ENCODE results near the gene CHRNA1. TPM values are rescaled to one million over a fixed set of nuclear protein-coding genes. Genes with fewer than 3 reads are reported as not detected.

CHRNA1 gene
- total RNA-seq, 4 donors from 2014 or later: not detected

GRCh38 chr2:174773215-174773614 is 8.9 kb upstream of the CHRNA1 start:
- Histone ChIP-seq H3K4me3 (no peak overlapping the region), H3K9me3 (no peaks in the 10 kb centered on the region), H3K4me1 (peaks cover 9% of the 10 kb centered on the region), H3K27ac (no peak overlapping the region), H3K36me3 (no peaks in the 10 kb centered on the region), H3K27me3 (no peaks in the 10 kb centered on the region)
- no peak for TF ChIP-seq POLR2AphosphoS5 (IDR thresholded peaks at IDR 0.05)
- no peak for TF ChIP-seq POLR2A (IDR thresholded peaks at IDR 0.05)
- no peak for TF ChIP-seq CTCF (IDR thresholded peaks at IDR 0.05)
- TF ChIP-seq EP300 (IDR thresholded peaks at IDR 0.05): no peak
- DNase-seq (ENCODE audit: low spot score in 2 of 2): no peak
- 71% methylated on average over 2 of the region's 2 CpGs for WGBS

- H3K27me3 ChIP-seq: no peaks in the 10 kb centered on the region
- H3K4me1 ChIP-seq: peaks cover 7% of the 10 kb centered on the region
- no peak overlapping the region for H3K27ac ChIP-seq
- no peaks in the 10 kb centered on the region for H3K36me3 ChIP-seq
- WGBS: 53% methylated on average over 5 of the region's 5 CpGs
- no peaks in the 10 kb centered on the region for H3K9me3 ChIP-seq
- no peak overlapping the region for H3K4me3 ChIP-seq
- TF ChIP-seq EP300 (IDR thresholded peaks at IDR 0.05) (no peak), POLR2A (IDR thresholded peaks at IDR 0.05) (no peak), CTCF (IDR thresholded peaks at IDR 0.05) (no peak)
- no peak for DNase-seq (ENCODE audit: low spot score in 2 of 2)
Measured at GRCh38 chr2:174772472-174772801, 8.2 kb upstream of the CHRNA1 start.

- peak; percentile 32 to 71 for TF ChIP-seq CTCF (IDR thresholded peaks at IDR 0.05)
- TF ChIP-seq POLR2AphosphoS5 (IDR thresholded peaks at IDR 0.05): no peak
- H3K27ac ChIP-seq: no peak overlapping the region
- H3K4me1 ChIP-seq: peaks cover 7% of the 10 kb centered on the region
- no peak overlapping the region for H3K4me3 ChIP-seq
- H3K9me3 ChIP-seq: no peaks in the 10 kb centered on the region
- peak in 1 of 2 donors; percentile 77 for DNase-seq (ENCODE audit: low spot score in 2 of 2)
- 38% methylated on average over 14 of the region's 14 CpGs for WGBS
- no peaks in the 10 kb centered on the region for H3K36me3 ChIP-seq
- H3K27me3 ChIP-seq: no peaks in the 10 kb centered on the region
Measured at GRCh38 chr2:174771631-174772471, 7.6 kb upstream of the CHRNA1 start.

GRCh38 chr2:174771136-174771535 is 6.9 kb upstream of the CHRNA1 start:
- Histone ChIP-seq H3K4me1 (peaks cover 7% of the 10 kb centered on the region), H3K27ac (no peak overlapping the region), H3K4me3 (no peak overlapping the region), H3K36me3 (no peaks in the 10 kb centered on the region), H3K27me3 (no peaks in the 10 kb centered on the region), H3K9me3 (no peaks in the 10 kb centered on the region)
- WGBS: 74% methylated on average over 3 of the region's 3 CpGs
- no peak for TF ChIP-seq EP300 (IDR thresholded peaks at IDR 0.05)
- TF ChIP-seq POLR2AphosphoS5 (IDR thresholded peaks at IDR 0.05): no peak
- TF ChIP-seq CTCF (IDR thresholded peaks at IDR 0.05): no peak
- TF ChIP-seq POLR2A (IDR thresholded peaks at IDR 0.05): no peak
- DNase-seq (ENCODE audit: low spot score in 2 of 2): no peak

GRCh38 chr2:174768557-174768956 is 4.3 kb upstream of the CHRNA1 start:
- H3K4me1 ChIP-seq: peaks cover 7% of the 10 kb centered on the region
- H3K36me3 ChIP-seq: no peaks in the 10 kb centered on the region
- WGBS: 78% methylated on average over 9 of the region's 9 CpGs
- no peak overlapping the region for H3K27ac ChIP-seq
- H3K9me3 ChIP-seq: no peaks in the 10 kb centered on the region
- TF ChIP-seq POLR2AphosphoS5 (IDR thresholded peaks at IDR 0.05) (no peak), EP300 (IDR thresholded peaks at IDR 0.05) (no peak), CTCF (IDR thresholded peaks at IDR 0.05) (no peak), POLR2A (IDR thresholded peaks at IDR 0.05) (no peak)
- DNase-seq (ENCODE audit: low spot score in 2 of 2): no peak
- no peaks in the 10 kb centered on the region for H3K27me3 ChIP-seq
- H3K4me3 ChIP-seq: no peak overlapping the region
